GM10266 (cell line): Measurements from ENCODE around the gene MMEL1.
"Not testable (repeated sequence)": the region's sequence is repeated elsewhere in the genome, so short reads cannot be mapped to it uniquely, and the experiment has no call there.

Experiments used
- DNase-seq: peaks from one replicate; pipeline ENCODE4 v3.0.0; 2012; ENCODE audit errors: extremely low spot score
- TF ChIP-seq, protein P1 (sequence below): IDR thresholded peaks from 2 replicates; pipeline ENCODE4 v1.5.1; 2012; ENCODE audit warnings: mild to moderate bottlenecking, low read depth; ENCODE audit not compliant: control insufficient read depth, insufficient read depth; ENCODE audit errors: missing control alignments

Gene MMEL1, protein sequence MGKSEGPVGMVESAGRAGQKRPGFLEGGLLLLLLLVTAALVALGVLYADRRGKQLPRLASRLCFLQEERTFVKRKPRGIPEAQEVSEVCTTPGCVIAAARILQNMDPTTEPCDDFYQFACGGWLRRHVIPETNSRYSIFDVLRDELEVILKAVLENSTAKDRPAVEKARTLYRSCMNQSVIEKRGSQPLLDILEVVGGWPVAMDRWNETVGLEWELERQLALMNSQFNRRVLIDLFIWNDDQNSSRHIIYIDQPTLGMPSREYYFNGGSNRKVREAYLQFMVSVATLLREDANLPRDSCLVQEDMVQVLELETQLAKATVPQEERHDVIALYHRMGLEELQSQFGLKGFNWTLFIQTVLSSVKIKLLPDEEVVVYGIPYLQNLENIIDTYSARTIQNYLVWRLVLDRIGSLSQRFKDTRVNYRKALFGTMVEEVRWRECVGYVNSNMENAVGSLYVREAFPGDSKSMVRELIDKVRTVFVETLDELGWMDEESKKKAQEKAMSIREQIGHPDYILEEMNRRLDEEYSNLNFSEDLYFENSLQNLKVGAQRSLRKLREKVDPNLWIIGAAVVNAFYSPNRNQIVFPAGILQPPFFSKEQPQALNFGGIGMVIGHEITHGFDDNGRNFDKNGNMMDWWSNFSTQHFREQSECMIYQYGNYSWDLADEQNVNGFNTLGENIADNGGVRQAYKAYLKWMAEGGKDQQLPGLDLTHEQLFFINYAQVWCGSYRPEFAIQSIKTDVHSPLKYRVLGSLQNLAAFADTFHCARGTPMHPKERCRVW

DNA sequence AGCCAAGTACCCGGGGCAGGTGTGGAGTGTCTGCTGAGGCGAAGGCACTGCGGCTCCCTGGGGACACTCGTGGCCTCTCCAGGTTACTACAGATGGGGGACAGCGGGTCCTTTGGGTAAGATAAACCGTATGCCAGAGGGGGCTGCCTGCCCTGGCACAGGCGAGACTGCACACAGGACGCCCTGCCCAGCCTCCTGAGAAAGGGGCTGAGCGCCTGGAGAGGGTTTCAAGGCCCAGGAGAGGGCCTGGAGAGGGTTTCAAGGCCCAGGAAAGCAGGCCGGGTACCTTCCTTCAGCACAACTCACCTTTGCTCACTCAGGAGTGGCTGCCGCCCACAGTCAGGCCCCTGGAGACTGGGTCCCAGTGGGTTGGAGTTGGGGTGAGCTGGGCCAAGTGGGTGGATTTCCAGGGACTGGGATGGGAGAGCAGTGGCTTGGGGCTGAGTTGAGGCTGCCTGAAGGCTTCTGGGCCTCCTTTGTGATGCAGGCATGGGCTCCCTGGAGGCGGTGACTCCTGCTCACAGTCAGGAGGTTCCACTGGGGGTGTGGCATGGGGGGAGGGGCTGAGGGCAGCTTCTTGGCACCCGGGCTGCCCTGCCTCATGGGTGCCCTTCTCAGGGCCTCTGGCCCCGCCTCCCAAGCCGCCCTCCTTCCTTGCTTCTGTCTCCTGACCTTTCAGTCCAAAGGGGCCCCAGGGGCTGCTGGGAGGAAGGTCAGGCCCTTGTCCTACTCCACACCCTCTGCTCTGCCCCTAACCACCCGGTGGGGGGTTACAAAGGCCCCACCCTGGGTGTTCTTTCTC lies at the start of gene MMEL1:
Gene MMEL1 (minus strand): TSS at position 456 of the 801 bp plus-strand sequence. CDS start 3,532 bp downstream, outside the sequence.
- TF ChIP-seq, protein P1, sequence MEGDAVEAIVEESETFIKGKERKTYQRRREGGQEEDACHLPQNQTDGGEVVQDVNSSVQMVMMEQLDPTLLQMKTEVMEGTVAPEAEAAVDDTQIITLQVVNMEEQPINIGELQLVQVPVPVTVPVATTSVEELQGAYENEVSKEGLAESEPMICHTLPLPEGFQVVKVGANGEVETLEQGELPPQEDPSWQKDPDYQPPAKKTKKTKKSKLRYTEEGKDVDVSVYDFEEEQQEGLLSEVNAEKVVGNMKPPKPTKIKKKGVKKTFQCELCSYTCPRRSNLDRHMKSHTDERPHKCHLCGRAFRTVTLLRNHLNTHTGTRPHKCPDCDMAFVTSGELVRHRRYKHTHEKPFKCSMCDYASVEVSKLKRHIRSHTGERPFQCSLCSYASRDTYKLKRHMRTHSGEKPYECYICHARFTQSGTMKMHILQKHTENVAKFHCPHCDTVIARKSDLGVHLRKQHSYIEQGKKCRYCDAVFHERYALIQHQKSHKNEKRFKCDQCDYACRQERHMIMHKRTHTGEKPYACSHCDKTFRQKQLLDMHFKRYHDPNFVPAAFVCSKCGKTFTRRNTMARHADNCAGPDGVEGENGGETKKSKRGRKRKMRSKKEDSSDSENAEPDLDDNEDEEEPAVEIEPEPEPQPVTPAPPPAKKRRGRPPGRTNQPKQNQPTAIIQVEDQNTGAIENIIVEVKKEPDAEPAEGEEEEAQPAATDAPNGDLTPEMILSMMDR = no peak
- DNase-seq = no peak

DNA sequence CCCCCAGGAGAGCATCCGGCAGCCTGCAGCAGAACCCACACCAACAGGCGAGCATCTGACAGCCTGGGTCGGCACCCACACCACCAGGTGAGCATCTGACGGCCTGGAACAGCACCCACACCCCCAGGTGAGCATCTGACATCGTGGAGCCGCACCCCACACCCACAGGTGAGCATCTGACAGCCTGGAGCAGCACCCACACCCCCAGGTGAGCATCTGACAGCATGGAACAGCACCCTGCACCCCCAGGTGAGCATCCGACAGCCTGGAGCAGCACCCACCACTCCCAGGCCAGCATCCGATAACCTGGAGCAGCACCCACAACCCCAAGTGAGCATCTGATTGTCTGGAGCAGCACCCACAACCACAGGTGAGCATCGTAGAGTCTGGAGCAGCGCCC lies 43.9 kb upstream of the MMEL1 start:
- DNase-seq = not testable (repeated sequence)

DNA sequence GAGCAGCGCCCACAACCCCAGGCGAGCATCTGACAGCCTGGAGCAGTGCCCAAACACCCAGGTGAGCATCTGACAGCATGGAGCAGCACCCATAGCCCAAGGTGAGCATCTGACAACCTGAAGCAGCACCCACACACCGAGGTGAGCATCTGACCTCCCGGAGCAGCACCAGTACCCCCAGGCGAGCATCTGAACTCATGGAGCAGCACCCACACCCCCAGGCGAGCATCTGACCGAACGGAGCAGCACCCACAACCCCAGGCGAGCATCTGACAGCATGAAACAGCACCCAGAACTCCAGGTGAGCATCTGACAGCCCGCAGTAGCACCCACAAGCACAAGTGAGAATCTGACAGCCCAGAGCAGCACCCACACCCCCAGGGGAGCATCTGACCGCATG lies 38.8 kb upstream of the MMEL1 start:
- DNase-seq = not testable (repeated sequence)

DNA sequence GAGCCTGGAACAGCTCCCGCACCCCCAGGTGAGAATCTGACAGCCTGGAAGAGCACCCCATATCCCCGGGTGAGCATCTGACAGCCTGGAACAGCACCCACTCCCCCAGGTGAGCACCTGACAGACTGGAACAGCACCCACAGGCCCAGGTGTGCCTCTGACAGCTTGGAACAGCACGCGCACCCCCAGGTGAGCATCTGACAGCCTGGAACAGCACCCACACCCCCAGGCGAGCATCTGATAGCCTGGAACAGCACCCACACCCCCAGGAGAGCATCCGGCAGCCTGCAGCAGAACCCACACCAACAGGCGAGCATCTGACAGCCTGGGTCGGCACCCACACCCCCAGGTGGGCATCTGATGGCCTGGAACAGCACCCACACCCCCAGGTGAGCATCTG lies 27.0 kb upstream of the MMEL1 start:
- not testable (repeated sequence) for DNase-seq

DNA sequence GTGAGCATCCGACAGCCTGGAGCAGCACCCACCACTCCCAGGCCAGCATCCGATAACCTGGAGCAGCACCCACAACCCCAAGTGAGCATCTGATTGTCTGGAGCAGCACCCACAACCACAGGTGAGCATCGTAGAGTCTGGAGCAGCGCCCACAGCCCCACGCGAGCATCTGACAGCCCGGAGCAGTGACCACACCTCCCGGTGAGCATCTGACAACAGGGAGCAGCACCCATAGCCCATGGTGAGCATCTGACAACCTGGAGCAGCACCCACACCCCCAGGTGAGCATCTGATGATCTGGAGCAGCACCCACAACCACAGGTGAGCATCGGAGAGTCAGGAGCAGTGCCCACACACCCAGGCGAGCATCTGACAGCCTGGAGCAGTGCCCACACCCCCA lies 25.1 kb upstream of the MMEL1 start:
- DNase-seq = not testable (repeated sequence)

DNA sequence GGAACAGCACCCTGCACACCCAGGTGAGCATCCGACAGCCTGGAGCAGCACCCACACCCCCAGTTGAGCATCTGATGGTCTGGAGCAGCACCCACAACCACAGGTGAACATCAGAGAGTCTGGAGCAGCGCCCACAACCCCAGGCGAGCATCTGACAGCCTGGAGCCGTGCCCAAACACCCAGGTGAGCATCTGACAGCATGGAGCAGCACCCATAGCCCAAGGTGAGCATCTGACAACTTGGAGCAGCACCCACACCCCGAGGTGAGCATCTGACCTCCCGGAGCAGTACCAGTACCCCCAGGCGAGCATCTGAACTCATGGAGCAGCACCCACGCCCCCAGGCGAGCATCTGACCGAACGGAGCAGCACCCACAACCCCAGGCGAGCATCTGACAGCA lies 24.3 kb upstream of the MMEL1 start:
- DNase-seq = not testable (repeated sequence)

DNA sequence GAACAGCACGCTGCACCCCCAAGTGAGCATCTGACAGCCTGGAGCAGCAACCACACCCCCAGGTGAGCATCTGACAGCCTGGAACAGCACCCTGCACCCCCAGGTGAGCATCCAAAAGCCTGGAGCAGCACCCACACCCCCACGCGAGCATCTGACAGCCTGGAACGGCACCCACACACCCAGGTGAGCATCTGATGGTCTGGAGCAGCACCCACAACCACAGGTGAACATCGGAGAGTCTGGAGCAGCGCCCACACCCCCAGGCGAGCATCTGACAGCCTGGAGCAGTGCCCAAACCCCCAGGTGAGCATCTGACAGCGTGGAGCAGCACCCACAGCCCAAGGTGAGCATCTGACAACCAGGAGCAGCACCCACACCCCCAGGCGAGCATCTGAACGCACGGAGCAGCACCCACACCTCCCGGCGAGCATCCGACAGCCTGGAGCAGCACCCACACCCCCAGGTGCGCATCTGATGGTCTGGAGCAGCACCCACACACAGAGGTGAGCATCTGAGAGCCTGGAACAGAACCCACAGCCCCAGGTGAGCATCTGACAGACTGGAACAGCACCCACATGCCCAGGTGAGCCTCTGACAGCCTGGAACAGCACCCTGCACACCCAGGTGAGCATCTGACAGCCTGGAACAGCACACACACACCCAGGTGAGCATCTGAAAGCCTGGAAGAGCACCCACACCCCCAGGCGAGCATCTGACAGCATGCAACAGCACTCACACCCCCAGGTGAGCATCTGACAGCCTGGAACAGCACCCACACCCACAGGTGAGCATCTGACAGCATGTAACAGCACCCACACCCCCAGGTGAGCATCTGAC lies 23.0 kb upstream of the MMEL1 start:
- not testable (repeated sequence) for DNase-seq

DNA sequence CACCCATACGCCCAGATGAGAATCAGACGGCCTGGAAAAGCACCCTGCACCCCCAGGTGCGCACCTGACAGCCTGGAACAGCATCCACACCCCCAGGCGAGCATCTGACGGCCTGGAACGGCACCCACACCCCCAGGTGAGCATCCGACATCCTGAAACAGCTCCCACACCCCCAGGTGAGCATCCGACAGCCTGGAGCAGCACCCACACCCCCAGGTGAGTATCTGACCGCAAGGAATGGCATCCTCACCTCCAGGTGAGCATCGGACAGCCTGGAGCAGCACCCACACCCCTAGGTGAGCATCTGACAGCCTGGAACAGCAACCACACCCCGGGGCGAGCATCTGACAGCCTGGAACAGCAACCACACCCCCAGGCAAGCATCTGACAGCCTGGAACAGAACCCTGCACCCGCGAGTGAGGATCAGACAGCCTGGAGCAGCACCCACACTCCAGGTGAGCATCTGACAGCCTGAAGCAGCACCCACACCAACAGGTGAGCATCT lies 21.7 kb upstream of the MMEL1 start:
- DNase-seq = not testable (repeated sequence)

DNA sequence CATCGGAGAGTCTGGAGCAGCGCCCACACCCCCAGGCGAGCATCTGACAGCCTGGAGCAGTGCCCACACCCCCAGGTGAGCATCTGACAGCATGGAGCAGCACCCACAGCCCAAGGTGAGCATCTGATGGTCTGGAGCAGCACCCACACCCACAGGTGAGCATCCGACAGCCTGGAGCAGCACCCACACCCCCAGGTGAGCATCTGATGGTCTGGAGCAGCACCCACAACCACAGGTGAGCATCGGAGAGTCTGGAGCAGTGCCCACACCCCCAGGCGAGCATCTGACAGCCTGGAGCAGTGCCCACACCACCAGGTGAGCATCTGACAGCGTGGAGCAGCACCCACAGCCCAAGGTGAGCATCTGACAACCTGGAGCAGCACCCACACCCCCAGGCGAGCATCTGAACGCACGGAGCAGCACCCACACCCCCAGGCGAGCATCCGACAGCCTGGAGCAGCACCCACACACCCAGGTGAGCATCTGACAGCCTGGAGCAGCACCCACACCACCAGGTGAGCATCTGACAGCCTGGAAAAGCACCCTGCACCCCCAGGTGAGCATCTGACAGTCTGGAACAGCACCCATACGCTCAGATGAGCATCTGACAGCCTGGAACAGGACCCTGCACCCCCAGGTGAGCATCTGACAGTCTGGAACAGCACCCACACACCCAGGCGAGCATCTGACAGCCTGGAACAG lies 21.1 kb upstream of the MMEL1 start:
- not testable (repeated sequence) for DNase-seq

DNA sequence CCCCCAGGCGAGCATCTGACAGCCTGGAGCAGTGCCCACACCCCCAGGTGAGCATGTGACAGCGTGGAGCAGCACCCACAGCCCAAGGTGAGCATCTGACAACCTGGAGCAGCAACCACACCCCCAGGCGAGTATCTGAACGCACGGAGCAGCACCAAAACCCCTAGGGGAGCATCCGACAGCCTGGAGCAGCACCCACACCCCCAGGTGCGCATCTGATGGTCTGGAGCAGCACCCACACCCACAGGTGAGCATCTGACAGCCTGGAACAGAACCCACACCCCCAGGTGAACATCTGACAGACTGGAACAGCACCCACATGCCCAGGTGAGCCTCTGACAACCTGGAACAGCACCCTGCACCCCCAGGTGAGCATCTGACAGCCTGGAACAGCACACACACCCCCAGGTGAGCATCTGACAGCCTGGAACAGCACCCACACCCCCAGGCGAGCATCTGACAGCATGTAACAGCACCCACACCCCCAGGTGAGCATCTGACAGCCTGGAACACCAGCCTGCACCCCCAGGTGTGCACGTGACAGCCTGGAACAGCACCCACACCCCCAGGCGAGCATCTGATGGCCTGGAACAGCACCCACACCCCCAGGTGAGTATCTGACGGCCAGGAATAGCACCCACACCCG lies 20.2 kb upstream of the MMEL1 start:
- DNase-seq = not testable (repeated sequence)

DNA sequence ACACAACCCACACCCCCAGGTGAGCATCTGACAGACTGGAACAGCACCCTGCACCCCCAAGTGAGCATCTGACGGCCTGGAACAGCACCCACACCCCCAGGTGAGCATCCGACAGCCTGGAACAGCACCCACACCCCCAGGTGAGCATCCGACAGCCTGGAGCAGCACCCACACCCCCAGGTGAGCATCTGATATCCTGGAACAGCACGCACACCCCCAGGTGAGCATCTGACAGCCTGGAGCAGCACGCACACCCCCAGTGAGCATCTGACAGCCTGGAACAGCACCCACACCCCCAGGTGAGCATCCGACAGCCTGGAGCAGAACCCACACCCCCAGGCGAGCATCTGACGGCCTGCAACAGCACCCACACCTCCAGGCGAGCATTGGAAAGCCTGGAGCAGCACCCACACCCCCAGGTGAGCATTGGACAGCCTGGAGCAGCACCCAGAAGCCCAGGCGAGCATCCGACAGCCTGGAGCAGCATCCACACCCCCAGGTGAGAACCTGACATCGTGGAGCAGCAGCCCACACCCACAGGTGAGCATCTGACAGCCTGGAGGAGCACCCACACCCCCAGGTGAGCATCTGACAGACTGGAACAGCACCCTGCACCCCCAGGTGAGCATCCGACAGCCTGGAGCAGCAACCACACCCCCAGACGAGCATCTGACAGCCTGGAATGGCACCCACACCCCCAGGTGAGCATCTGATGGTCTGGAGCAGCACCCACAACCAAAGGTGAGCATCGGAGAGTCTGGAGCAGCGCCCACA lies 19.5 kb upstream of the MMEL1 start:
- not testable (repeated sequence) for DNase-seq
